Measurements from ENCODE around the gene FADS2.

The FADS2 gene

DNA sequence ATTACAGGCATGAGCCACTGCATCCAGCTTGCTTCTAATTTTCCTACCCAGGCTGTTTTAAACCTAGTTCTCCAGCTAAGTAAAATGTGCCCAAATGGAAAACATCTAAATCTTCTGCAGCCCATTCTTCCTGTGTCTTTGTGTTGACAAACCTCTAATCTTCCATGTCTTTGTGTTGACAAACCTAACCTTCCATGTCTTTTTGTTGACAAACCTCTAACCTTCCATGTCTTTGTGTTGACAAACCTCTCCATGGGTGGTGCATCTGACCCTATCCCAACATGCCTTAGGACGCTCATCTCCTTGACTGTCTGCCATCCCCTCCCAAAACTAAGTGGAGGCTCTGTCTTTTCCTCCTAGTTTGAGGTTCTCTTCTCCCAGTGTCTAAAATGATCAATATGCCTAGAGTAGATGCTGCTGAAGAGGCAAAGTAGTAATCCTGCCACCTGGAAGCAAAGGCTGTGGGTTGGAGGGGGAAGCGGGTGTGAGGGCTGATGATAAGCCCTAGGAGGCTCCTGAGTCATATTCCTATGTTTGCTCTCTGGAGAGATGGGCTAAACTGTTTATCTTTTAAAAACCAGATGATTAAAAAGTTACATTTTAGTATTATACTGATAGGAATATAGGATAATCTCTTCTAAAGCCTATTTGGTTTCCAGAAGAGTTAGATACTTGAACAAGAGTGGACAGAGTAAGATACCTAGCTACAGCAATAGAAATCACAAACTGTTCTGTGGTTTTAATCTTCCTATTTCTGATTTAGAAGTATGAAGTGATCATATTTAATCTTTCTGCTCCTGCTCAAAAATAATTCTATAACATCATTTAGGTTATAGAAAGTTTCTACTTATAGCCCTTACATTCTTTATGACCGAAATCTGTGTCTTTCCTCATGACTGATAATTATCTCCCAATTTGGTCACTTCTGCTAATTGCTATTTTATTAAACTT lies 27.5 kb upstream of the FADS2 start:
- DNase-seq (ENCODE audit: low read depth, low spot score): no peak
- POLR2A ChIA-PET: no interaction called here
- TF ChIP-seq CTCF (IDR thresholded peaks at IDR 0.05; ENCODE audit: insufficient read depth, low read length, missing control alignments): no peak
- no peak overlapping the region for H3K4me3 ChIP-seq (ENCODE audit: low read depth, low read length)
- CTCF ChIA-PET: interaction anchor here (0.9 to 14.8 kb wide), 11 partner anchors 9 to 510 kb away, joined by 3 to 297 read pairs (median 11); partner anchors contain the start of genes BEST1, FADS1, FADS2 and FEN1

- no peak for TF ChIP-seq CTCF (IDR thresholded peaks at IDR 0.05; ENCODE audit: insufficient read depth, low read length, missing control alignments)
- DNase-seq (ENCODE audit: low read depth, low spot score): no peak
- no peak overlapping the region for H3K4me3 ChIP-seq (ENCODE audit: low read depth, low read length)
- ChIA-PET CTCF (interaction anchor here (0.9 to 2.9 kb wide), 8 partner anchors 11 to 509 kb away, joined by 3 to 13 read pairs (median 5); no protein-coding TSS in a partner anchor), POLR2A (no interaction called here)
These were observed 25.5 kb upstream of the FADS2 start for GRCh38 chr11:61802605-61803004.

DNA sequence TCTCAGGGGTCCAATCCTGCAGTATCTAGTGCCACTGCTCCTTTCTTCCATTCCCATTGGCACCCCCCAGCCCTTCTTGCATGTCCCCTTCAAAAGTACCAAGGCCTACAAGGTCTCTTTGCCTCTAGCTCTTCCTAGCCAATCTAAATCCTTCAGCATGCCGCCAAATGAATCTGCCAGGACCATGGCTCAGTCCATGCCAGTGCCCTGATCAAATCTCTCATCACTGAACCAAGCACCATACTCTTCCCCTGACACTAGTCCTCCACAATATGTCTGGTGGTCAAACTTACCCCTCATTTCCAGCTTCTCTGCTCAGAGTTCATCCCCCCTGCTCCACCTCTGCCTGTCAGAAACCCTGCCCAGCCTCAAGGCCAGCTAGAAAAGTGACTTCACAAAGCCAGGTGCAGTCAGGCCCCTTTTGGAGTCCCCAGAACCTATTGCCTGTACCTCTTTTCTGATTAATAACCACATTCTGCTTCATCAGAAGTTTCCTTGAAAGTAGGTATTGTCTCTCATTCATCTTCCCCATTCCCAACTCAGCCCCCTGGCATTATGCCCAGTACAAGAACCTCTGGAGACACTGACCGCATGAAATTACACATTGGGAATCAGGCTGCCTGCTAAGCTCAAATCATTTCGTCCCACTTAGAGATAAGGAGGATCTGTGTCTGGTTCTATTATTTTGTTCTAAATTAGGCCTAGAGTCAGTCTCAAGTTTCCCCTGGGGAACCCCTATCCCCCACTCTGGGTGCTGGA lies 24.0 kb upstream of the FADS2 start:
- ChIA-PET CTCF (interaction anchor here (1.2 to 2.9 kb wide), 5 partner anchors 8 to 304 kb away, joined by 4 to 13 read pairs (median 5); no protein-coding TSS in a partner anchor), POLR2A (no interaction called here)
- no peak for TF ChIP-seq CTCF (IDR thresholded peaks at IDR 0.05; ENCODE audit: insufficient read depth, low read length, missing control alignments)
- H3K4me3 ChIP-seq (ENCODE audit: low read depth, low read length): no peak overlapping the region
- no peak for DNase-seq (ENCODE audit: low read depth, low spot score)

- ChIA-PET POLR2A (no interaction called here), CTCF (interaction anchor here (1.1 to 3.7 kb wide), 5 partner anchors 8 to 303 kb away, joined by 5 to 44 read pairs (median 11); partner anchors contain the start of gene FADS1)
- no peak for DNase-seq (ENCODE audit: low read depth, low spot score)
- no peak overlapping the region for H3K4me3 ChIP-seq (ENCODE audit: low read depth, low read length)
- no peak for TF ChIP-seq CTCF (IDR thresholded peaks at IDR 0.05; ENCODE audit: insufficient read depth, low read length, missing control alignments)
These were observed 23.0 kb upstream of the FADS2 start for GRCh38 chr11:61805146-61805545.

DNA sequence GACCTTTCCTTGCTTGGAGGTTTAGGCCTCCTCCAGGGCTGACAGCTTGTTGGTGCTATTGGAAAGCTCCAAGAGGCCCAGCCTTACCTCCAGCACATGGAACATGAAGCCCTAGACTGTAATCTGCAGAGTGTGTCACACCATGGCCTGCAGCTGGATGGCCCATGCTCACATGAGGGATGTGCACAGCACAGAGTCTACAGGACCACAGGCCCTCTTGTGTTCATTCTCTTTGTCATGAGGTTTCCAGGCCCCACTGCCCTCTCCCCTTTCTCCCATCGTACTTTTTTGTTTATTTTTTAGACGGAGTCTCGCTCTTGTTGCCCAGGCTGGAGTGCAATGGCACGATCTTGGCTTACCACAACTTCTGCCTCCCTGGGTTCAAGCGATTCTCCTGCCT lies 21.3 kb upstream of the FADS2 start:
- TF ChIP-seq CTCF (IDR thresholded peaks at IDR 0.05; ENCODE audit: insufficient read depth, low read length, missing control alignments): no peak
- POLR2A ChIA-PET: no interaction called here
- CTCF ChIA-PET: interaction anchor here (1.0 to 3.7 kb wide), 7 partner anchors 9 to 141 kb away, joined by 3 to 44 read pairs (median 5); partner anchors contain the start of gene FADS1
- H3K4me3 ChIP-seq (ENCODE audit: low read depth, low read length): no peak overlapping the region
- DNase-seq (ENCODE audit: low read depth, low spot score): no peak

All from AG04449 (cell line).